Activated CD4-positive, alpha-beta T cell treated with anti-CD3 and anti-CD28 coated beads, Interleukin-2, amount 50 U/mL, for 16 hours (primary cell): Measurements from ENCODE around the gene CCDC88A.
"Not testable (repeated sequence)": the region's sequence is repeated elsewhere in the genome, so short reads cannot be mapped to it uniquely, and the experiment has no call there.

ENCODE experiments used
- DNase-seq: peaks from one replicate; pipeline ENCODE4 v3.0.0-alpha.2; 2020

The CCDC88A gene

DNA sequence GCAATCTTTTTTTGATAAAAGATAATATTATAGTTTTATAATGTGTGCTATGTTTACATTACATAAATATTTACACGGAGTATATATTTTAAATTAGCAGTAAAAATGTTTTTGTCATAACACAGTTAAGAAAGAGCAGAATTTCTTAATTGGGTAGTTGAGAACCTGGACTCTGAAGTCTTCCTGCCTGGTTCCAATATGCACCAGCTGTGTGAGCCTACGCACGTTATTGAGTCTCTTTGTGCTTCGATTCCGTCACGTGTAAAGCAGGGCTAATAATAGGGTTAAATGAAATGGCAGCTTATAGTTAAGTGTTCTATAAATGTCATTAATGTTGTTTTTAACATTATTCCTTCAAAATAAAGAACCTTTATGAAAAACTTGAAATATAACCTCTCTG lies 1.2 kb upstream of the CCDC88A start:
- DNase-seq: no peak

DNA sequence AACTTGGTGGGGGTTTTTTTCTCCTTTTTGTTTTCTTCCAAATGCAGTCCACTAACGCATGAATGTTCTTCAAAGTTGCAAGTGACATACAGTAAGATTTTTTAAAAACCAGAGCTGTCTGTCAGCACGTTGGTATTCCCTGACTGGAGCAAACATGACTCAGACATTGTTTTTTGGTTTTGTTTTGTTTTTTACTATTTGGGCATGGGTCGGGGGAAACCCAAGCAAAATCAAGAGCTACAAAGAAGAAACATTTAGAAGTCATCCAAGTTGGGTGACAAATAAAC lies 726 bp upstream of the CCDC88A start:
- no peak for DNase-seq

DNA sequence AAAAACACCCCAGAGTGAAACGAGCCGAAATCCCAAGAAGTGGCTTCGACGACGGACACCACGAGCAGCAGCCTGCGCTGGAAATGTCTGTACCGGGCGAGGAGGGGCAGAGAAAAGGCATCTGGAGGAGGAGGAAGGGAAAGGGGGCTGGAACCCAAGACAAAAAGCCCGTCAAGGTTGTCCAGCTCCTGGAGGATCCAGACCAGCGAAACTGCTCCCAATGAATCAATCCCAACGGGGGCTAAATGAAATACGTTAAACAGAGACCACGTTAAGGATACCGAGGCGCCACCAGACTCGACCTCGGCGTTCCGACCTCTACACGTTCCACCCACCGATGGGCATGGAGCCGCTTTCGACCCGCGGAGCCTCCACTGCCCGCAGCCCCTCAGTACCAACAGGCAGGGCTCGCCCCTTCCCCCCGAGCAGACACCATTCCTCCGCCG lies 400 bp downstream of the CCDC88A start:
- DNase-seq: peak; percentile 20

DNA sequence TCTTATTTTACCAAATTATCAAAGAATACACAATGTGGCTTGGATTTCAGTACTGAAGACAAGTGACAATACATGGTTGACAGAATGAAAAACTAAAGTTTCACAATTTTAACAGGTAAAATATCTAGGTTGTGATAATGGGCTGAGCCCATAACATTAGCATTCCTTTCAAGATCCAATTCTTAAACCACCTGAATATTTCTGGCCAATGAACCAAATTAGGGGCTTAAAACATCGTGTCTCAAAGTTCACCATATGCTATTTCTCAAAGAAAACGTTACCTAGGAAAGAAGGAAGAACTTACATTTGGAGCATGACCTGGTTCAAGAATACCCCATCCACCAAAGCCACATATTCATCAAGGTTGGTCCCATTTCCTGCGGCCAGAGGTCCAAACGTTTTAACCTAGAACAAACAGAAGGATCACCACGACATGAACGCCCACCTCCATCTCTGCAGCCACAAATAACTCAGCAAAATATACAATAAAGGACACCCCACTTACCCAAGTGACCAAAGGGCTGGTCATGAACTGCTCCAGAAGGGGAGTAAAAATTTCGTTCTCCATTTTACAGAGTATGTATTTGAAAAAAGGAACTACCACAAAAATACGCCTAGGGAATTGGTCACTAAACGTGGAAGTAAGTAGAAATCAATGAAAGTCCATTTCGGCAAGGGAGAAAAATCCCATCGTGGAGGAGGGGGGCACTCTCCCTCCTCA lies 984 bp downstream of the CCDC88A start:
- DNase-seq: no peak

DNA sequence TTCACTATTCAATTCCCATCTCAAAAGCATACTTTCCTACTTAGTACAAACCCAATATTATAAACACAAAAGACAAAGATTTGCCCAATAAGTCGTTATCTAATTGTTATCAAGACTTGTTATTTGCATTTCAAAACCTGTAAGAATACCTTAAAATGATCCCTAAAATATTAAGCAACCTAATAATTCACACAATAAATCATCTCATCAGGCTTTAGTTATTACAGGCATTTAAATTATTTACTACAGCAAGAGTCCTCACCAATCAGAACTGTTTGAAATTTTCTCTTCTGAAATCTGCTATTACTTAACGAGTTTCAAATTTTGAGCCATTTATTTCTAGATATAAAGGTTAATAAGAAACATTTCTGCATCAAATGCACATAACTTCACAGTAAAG lies 1.6 kb downstream of the CCDC88A start:
- no peak for DNase-seq

DNA sequence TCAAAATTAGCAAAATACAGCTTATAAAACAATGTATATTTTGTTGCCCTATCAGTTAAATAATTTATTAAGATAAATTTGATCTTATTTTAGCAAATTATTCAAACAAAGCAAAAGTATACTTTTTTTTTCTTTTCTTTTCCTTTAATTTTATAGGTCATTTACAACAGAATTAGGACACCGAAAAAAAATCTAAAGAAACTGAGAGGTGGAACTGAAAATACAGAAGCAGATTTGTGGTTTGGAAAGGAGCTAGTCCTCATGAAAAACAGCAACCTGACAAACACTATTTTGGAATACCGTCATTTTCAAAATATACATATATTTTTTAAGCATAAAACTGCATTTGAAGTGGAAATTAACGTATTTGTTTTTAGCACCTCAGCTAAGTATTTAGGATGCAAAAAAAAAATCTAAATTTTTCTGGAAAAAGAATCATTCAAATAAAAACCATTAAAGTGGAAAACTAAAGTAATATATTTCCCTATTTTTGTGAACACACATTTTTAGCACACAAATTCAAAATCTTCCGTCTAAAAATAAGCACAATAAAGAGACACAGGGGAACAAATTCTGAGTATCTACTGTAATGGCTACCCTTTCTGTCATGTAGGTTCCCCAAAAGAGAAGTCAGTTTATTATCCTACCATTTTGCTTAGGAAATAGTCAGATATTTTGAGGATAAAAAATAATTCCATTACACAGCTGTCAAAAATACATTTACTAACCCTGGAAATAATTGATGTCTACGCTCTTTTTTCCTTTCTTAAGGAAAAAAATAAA lies 2.7 kb downstream of the CCDC88A start:
- DNase-seq: no peak

DNA sequence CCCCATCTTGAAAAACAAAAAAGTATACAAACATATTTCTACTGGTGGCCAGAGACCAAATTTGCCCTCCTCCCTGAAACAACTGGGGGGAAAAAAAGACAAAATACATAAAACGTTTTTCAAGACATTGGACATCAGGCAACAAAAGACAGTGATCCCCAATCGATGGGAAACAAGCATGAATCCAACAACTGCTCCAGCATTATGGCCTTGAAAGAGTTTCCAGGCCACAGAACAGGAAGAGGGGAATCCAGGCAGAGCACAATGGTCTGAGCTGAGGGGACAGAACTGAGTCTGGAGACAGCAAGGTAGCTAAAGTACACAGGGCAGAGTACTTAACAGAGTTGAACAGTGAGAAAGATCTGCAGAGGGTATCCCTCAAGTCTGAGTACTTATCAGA lies 4.4 kb downstream of the CCDC88A start:
- no peak for DNase-seq

DNA sequence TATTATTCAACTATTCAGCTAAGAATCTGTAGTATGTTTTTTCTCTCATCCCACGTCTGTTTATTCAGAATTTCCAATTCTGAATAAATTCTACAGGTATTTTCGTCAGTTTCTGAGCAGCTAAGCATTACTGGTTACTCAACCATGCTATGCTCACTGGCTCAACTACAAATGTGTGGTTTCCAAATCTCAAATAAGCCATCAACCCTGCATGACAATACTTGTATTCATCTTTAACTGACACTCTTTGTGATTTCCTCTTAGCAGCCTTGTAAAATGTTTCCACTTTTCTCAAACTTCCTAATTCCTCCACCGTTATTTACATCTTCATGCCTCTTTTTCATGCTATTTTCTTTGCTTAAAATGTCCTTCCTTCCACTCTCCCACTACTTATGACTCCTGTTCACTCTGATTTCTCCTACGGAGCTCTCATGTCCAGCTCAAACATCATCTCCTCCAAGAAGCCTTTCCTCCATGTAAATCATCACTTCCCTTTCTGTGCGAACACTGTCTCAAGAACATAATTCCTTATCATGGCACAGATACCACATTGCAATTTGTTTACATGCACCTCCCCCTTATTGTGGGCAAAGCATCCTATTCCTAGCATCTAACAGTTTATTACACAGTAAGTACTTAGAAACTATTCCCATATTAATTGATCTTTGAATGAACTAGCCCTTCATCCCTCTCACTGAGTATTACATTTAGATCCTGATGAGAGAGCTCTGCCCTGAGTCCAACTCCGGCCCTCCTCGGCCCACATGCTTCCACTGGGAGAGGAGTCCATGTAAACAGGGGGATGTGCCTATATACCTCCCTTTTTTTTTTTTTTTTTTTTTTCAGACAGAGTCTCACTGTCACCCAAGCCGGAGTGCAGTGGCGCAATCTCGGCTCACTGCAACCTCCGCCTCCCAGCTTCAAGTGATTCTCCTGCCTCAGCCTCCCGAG lies 10.5 kb downstream of the CCDC88A start:
- DNase-seq: no peak

DNA sequence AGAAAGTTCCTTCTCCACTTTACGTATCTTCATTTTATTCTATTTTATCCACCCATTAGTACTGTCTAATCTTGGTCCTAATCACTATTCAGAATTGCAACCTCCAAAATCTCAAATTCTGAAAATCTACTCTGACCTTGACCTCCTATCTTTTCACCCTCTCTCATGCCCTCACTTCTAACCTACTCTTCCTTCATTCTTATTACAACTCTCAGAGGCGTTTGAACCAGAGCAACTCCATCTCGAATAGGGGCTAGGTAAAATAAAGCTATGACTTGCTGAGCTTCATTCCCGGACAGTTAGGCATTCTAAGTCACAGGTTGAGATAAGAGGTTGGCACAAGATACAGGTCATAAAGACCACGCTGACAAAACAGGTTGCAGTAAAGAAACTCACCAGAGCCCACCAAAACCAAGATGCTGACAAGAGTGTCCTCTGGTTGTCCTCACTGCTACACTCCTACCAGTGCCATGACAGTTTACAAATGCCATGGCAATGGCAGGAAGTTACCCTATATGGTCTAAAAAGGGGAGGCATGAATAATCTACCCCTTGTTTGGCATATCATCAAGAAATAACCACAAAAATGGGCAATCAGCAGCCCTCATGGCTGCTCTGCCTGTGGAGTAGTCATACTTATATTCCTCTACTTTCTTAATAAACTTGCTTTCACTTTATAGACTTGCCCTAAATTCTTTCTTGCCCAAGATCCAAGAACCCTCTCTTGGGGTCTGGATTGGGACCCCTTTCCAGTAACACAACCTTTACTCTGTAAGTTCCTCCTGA lies 11.4 kb downstream of the CCDC88A start:
- DNase-seq: no peak

DNA sequence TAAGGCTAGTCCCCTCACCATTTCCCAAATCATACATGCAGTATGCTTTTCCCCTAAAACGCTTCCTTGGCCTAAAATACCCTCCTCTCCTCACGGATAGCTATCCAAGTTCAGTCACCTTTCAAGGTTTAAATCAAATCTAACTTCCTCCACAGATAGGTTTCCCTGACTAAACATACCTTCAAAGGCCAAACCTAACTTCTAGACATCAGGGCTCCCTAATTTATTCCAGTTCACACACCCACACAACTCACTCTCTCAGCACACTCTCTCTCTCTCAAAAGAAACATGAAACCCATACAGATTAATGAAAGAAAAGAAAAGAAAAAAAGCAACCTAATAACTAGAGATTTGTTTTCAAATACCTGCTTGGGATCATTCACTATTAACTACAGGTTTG lies 14.5 kb downstream of the CCDC88A start:
- DNase-seq: no peak

DNA sequence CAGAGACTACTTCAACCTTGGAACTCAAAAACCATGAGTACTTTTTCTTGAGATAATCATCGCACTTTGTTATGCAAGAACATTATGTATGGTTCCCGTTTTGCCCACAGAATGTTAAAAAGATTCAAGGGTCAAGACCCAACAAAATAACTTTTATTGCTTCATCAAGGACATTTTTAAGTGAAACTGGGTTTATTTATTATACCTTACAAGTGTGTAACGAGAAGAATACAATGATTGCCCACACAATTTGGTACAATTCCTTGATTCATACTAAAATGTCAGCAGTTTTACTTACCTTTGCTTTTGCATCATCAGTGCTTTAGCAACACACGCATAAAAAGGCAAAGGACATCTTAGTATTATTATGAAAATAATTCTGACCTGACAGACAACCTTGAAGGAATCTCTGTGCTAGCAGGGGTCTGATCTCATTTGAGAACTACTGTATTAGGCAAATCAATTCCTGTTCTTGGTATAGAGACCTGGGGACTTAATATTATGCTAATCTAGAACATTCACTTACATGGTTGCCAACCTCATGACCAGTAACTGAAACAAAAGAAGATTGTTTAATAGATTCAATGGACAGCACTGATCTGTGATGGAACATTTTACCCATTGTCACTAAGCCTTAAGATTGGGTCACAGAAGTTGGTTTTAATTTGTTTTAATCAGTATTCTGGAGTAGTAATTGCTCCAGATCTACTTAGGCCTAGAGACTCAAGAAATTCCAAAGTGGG lies 16.2 kb downstream of the CCDC88A start:
- no peak for DNase-seq

DNA sequence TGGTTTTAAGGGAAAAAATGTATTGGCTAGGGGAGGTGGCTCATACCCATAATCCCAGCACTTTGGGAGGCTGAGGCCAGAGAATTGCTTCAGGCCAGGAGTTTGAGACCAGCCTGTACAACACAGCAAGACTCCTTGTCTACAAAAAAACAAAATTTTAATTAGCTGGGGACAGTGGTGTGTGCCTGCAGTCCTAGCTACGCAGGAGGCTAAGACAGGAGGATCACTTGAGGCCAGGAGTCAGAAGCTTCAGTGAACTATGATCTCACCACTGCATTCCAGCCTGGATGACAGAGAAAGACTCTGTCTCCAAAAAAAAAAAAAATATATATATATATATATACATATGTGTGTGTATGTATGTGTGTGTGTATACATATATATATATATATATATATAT lies 18.5 kb downstream of the CCDC88A start:
- no peak for DNase-seq

DNA sequence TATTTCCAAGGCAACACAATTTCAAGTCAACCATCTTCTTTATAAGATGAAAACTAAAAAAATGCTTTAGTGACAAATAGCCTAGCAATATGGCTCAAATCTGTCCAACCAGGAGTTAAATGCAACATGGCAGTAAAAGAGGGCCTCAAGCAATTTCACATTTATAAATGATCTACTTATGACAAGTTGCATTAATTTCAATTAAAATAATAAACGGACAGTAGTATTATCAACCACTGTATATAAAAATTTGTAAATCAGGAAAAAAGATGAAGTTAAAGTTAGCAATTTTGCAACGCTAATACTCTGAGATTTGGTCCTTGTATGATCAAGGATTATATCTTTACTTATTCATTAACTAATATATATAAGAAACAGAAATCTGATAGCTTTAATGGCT lies 19.3 kb downstream of the CCDC88A start:
- no peak for DNase-seq

DNA sequence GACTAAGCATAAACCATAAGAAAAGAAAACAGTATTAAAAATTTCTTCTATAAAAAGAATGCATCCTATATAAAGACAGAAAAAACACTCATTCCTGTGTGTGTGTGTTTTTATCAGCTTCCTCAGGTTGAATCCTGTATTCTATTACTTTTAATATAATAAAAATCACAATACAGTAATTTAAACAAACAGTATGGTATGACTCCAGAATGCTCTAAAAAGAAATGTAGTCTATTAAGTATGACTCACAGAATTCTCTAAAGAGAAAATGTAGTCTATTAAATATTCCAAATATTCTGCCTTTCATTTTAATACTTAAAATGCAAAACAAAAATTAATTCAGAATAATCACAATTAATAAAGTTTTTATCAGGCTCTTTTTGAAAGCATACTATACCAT lies 19.8 kb downstream of the CCDC88A start:
- no peak for DNase-seq

DNA sequence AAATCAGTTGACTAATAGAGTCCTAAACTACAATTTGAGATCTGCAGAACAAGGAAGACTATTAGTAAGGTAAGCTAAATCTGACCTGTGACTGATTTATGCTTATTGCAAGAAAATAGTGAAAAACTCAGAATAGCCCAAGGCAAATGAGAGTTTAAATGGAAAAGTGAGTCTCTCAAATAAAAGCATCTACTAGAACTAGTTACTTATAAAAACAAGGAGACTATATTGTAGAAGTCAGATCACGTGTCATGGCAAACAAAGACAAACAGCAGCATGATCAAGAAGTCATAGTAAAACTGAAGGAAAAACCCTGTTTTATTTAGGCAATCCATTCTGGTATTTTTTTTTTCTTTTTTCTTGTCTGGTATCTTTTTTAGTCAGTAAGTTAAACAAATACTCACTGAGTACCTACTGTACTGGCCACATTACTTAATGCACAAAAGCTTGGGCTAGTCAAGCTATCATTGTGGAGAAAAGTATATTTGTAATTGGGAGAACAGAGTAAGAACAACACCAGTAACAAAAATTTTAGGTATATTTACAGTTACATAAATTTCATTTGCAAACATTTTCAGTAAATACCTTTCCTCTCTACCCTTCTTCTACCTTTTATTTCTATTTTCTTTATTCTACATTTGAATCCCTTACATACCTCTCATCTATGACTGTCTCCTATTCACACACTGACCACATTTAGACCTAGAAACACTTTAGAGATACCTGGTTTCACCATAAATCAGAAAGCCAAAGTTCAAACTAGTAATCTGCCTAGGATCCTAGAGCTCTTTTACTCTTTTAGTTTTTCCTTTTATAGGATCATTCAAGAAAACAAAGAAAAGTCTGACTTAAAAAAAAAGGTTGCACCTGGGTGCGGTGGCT lies 23.7 kb downstream of the CCDC88A start:
- DNase-seq: no peak

DNA sequence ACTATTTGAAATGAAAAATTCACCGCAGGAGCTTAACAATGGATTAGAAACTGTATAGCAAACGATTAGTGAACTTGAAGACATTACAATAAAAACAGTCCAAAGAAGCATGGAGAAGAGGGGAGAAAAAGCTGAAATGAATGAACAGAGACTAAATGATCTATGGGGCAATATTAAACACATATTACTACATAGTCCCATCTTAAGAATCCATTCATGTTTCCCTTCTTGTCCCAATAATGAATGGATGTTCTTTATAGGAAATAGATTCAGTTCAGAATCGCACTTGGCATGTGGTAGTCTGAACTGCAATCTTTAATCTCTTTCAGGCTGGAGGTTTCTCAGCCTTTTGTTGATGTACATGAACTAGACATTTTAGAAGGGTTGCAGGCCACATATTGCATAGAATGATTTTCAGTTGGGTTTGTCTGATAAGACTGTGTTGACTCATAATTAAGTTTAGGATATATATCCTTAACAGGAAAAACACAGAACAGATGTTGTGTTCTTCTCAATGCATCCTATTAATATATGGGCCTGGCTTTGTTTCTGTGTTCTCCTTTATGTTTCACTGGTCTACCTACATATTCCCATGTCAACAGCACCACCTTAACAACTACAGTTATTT lies 27.9 kb downstream of the CCDC88A start:
- DNase-seq: no peak

DNA sequence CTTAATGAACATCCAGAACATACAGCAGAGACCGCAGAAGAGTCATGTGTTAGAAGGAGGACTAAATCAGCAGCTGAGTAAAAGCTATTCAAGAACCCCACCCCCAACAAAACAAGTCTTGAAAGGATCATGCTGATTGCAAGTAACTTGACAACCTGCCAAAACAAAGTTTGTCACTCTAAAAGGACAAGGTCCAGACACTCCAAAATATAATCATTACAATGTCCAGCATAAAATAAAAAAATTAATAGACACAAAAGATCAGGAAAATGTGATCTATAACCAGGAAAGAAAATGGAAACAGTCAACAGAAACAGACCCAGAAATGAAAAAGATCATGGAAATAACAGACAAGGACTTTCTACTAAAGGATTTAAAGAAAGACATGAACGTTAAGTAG lies 28.5 kb downstream of the CCDC88A start:
- DNase-seq: no peak

DNA sequence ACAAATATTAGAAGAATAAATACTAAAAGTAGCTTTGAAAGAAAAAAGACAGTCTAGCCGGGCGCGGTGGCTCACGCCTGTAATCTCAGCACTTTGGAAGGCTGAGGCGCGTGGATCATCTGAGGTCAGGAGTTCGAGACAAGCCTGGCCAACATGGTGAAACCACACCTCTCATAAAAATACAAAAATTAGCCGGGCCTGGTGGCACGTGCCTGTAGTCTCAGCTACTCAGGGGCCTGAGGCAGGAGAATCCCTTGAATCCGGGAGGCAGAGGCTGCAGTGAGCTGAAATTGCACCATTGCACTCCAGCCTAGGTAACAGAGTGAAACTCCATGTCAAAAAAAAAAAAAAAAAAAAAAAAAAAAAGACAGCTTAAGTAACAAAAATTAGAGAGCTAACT lies 34.1 kb downstream of the CCDC88A start:
- DNase-seq: not testable (repeated sequence)

DNA sequence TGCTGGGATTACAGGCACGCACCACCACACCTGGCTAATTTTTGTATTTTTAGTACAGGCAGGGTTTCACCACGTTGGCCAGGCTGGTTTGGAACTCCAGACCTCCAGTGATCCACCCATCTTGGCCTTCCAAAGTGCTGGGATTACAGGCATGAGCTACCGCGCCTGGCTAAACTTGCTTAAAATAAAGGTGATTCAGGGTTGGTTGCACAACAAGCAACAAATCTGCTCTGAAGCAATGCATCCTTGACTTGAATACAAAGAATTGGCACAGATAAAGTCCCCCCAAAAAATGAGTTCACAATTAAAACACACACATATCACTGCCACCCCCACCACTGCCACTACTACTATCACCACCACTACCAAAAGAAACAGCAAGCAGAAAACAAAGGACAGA lies 34.9 kb downstream of the CCDC88A start:
- DNase-seq: no peak

DNA sequence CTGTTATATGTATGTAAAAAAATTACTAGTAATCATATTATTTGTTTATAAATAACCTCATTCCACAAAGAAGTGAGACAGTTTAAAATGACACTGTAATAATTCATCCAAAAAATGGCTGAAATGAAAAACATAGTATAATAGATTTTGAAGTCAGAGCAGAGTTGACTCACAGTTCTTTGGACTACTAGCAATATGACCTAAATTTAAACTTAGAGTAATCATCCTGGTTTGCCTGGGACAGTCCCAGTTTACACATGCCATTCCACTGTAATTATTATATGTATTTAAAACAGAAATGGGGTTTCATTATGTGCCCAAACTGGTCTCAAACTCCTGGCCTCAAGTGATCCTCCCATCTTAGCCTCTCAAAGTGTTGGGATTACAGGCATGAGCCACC lies 48.3 kb downstream of the CCDC88A start:
- no peak for DNase-seq

DNA sequence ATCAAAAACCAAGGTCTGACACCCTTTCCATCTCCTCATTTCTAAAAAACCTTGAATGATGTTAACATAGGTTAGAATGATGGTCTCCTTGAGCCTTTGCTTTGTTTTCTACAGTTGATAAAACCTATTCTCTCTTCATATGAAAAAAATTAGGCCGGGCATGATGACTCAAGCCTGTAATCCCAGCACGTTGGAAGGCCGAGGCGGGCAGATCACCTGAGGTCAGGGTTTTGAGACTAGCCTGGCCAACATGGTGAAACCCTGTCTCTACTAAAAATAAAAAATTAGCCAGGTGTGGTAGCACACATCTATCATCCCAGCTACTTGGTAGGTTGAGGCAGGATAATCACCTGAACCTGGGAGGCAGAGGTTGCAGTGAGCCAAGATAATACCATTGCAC lies 49.4 kb downstream of the CCDC88A start:
- DNase-seq: no peak
